ENCODE results near the gene CASKIN1. TPM values are rescaled to one million over a fixed set of nuclear protein-coding genes. Genes with fewer than 3 reads are reported as not detected.
"Not testable (repeated sequence)": the region's sequence is repeated elsewhere in the genome, so short reads cannot be mapped to it uniquely, and the experiment has no call there.

Gene CASKIN1
- total RNA-seq, 4 donors from 2014 or later: 0.13 to 1.2 (median 0.40) TPM

GRCh38 chr16:2204416-2205103 lies 8.2 kb upstream of the CASKIN1 start:
- Histone ChIP-seq H3K4me3 (replicated peaks in 1 of 3) (peak overlapping the region; percentile 75 to 92 (median 90)), H3K4me1 (peaks cover 12 to 14% of the 10 kb centered on the region in 2 donors), H3K27me3 (no peaks in the 10 kb centered on the region), H3K36me3 (peaks cover 17 to 20% of the 10 kb centered on the region in 2 donors), H3K9me3 (no peaks in the 10 kb centered on the region), H3K27ac (peak overlapping the region; percentile 99)
- no peak for DNase-seq
- intact Hi-C loops (cut with DNase I): no loop called here
- TF ChIP-seq POLR2A (IDR thresholded peaks at IDR 0.05): no peak
- TF ChIP-seq, protein P1, sequence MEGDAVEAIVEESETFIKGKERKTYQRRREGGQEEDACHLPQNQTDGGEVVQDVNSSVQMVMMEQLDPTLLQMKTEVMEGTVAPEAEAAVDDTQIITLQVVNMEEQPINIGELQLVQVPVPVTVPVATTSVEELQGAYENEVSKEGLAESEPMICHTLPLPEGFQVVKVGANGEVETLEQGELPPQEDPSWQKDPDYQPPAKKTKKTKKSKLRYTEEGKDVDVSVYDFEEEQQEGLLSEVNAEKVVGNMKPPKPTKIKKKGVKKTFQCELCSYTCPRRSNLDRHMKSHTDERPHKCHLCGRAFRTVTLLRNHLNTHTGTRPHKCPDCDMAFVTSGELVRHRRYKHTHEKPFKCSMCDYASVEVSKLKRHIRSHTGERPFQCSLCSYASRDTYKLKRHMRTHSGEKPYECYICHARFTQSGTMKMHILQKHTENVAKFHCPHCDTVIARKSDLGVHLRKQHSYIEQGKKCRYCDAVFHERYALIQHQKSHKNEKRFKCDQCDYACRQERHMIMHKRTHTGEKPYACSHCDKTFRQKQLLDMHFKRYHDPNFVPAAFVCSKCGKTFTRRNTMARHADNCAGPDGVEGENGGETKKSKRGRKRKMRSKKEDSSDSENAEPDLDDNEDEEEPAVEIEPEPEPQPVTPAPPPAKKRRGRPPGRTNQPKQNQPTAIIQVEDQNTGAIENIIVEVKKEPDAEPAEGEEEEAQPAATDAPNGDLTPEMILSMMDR (IDR thresholded peaks at IDR 0.05): no peak
- WGBS, 2 donors: 78 to 79% methylated on average over 13 of the region's 13 CpGs

GRCh38 chr16:2203119-2203688 lies 6.8 kb upstream of the CASKIN1 start:
- DNase-seq; H3K36me3 ChIP-seq; intact Hi-C loops (cut with DNase I); H3K9me3 ChIP-seq; H3K27me3 ChIP-seq; H3K27ac ChIP-seq; H3K4me3 ChIP-seq (replicated peaks in 1 of 3): not testable (repeated sequence)
- peaks cover 12 to 14% of the 10 kb centered on the region in 2 donors for H3K4me1 ChIP-seq
- 93 to 96% methylated on average over 8 of the region's 8 CpGs for WGBS, 2 donors

GRCh38 chr16:2200313-2200712 lies 3.9 kb upstream of the CASKIN1 start:
- Histone ChIP-seq H3K36me3 (no peaks in the 10 kb centered on the region), H3K27me3 (no peaks in the 10 kb centered on the region), H3K27ac (no peak overlapping the region), H3K4me3 (replicated peaks in 1 of 3) (no peak overlapping the region), H3K4me1 (peaks cover 12 to 13% of the 10 kb centered on the region in 2 donors), H3K9me3 (no peaks in the 10 kb centered on the region)
- no peak for DNase-seq
- intact Hi-C loops (cut with DNase I): no loop called here
- TF ChIP-seq, protein P1 (IDR thresholded peaks at IDR 0.05): no peak
- no peak for TF ChIP-seq POLR2A (IDR thresholded peaks at IDR 0.05)
- 86 to 94% methylated on average over 6 of the region's 6 CpGs for WGBS, 2 donors

DNA sequence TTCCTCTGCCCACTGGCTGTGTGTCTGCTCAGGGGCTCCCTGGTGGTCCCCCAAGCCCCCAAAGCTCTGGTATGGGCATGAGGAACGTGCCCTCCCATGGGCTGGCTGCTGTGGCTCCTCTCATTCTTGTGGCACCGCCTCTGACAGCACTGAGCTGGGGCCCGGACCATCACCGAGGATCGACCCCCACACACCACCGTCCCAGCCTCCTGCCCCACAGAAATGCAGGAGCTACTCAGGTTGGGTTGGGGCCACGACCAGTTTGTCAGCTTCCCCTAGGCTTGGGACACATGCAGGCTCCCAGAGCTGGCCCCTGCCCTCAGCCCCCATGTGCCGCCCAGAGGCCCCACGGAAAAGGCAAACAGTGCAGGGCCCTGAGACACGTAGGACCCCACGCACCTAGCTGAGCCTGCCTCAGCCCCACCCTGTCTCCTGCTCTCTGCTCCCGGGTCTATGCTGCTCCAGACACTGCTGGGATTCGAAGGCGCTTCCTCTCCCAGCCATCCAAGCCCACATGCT lies 3.3 kb upstream of the CASKIN1 start:
- Histone ChIP-seq H3K4me3 (replicated peaks in 1 of 3) (no peak overlapping the region), H3K27ac (no peak overlapping the region), H3K36me3 (no peaks in the 10 kb centered on the region), H3K27me3 (no peaks in the 10 kb centered on the region), H3K9me3 (no peaks in the 10 kb centered on the region), H3K4me1 (peaks cover 14 to 15% of the 10 kb centered on the region in 2 donors)
- TF ChIP-seq, protein P1 (IDR thresholded peaks at IDR 0.05): no peak
- TF ChIP-seq POLR2A (IDR thresholded peaks at IDR 0.05): no peak
- intact Hi-C loops (cut with DNase I): loop anchor here (5.0 to 10.0 kb wide), 3 partner anchors 63 to 303 kb away; partner anchors contain the start of gene CCNF
- no peak for DNase-seq
- 61 to 74% methylated on average over 7 to 13 of the region's 14 CpGs for WGBS, 2 donors

DNA sequence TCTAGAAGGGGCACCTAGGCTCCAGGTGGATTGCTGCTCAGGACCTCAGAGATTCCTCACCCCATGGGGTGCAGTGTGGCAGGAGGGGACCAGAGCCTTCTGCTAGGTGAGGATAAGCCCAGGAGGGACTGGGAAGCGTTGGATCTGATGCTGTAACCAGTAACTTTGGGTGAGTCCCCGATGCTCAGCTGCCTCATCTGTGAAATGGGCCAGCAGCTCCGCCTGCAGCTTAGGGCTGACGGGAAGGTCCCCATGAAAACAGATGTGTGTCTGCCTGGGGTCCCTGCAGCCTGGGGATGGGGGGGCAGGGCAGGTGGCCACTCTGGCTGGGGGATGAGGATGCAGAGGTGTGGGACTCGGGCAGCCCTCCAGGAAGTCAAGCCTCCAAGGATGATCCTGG lies 2.7 kb upstream of the CASKIN1 start:
- WGBS, 2 donors: 45 to 83% methylated on average over 2 to 4 of the region's 5 CpGs
- Histone ChIP-seq H3K4me1 (peaks cover 10 to 13% of the 10 kb centered on the region in 2 donors), H3K27ac (no peak overlapping the region), H3K9me3 (no peaks in the 10 kb centered on the region), H3K4me3 (replicated peaks in 1 of 3) (no peak overlapping the region), H3K27me3 (no peaks in the 10 kb centered on the region), H3K36me3 (no peaks in the 10 kb centered on the region)
- no peak for TF ChIP-seq POLR2A (IDR thresholded peaks at IDR 0.05)
- TF ChIP-seq, protein P1 (IDR thresholded peaks at IDR 0.05): no peak
- DNase-seq: no peak
- intact Hi-C loops (cut with DNase I): loop anchor here (5.0 to 10.0 kb wide), 3 partner anchors 63 to 303 kb away; partner anchors contain the start of gene CCNF
